IPS DF 6.9 (cell line): ENCODE results near the gene PEX7.
"Not testable (repeated sequence)": the region's sequence is repeated elsewhere in the genome, so short reads cannot be mapped to it uniquely, and the experiment has no call there.

Experiments used
- DNase-seq: peaks from one replicate; pipeline ENCODE4 v3.0.0-alpha.2; 2013; ENCODE audit warnings: low read depth, low spot score
- H3K27ac ChIP-seq: one replicate; pipeline ENCODE4 v1.5.1; 2013; ENCODE audit warnings: low read length, control low read depth
- H3K27me3 ChIP-seq: 2 replicates; pipeline ENCODE4 v1.6.1; 2013; ENCODE audit warnings: mild to moderate bottlenecking, low read length; ENCODE audit not compliant: control insufficient read depth, insufficient read depth
- H3K36me3 ChIP-seq: 2 replicates; pipeline ENCODE4 v1.6.1; 2013; ENCODE audit warnings: low read length; ENCODE audit not compliant: control insufficient read depth, insufficient read depth
- H3K4me1 ChIP-seq: 2 replicates; pipeline ENCODE4 v1.6.1; 2013; ENCODE audit warnings: low read length; ENCODE audit not compliant: control insufficient read depth, insufficient read depth
- H3K4me3 ChIP-seq: 2 replicates; pipeline ENCODE4 v1.5.1; 2013; ENCODE audit warnings: mild to moderate bottlenecking, low read length
- H3K9me3 ChIP-seq: 2 replicates; pipeline ENCODE4 v1.6.1; 2013; ENCODE audit warnings: low read length, inconsistent platforms; ENCODE audit not compliant: control insufficient read depth, insufficient read depth
- WGBS: extraction: QIAGEN DNeasy Blood & Tissue Kit; methylation state at CpG from one replicate; pipeline ENCODE4 v1.1.7; 2013; ENCODE audit warnings: mixed read lengths, missing lambda C conversion rate; ENCODE audit not compliant: insufficient read length, insufficient coverage; 5-methylcytosine and 5-hydroxymethylcytosine counted together

Gene PEX7

GRCh38 chr6:136782021-136782770 lies 40.2 kb upstream of the PEX7 start:
- no peaks in the 10 kb centered on the region for H3K27me3 ChIP-seq
- H3K4me1 ChIP-seq: no peaks in the 10 kb centered on the region
- DNase-seq: no peak
- no peaks in the 10 kb centered on the region for H3K9me3 ChIP-seq
- no CpG with 5 or more reads among the region's 1 CpG for WGBS
- H3K36me3 ChIP-seq: no peaks in the 10 kb centered on the region
- H3K4me3 ChIP-seq: no peak overlapping the region
- H3K27ac ChIP-seq: no peak overlapping the region

GRCh38 chr6:136783021-136783420 lies 39.4 kb upstream of the PEX7 start:
- Histone ChIP-seq H3K27me3 (no peaks in the 10 kb centered on the region), H3K4me1 (no peaks in the 10 kb centered on the region), H3K27ac (no peak overlapping the region), H3K9me3 (no peaks in the 10 kb centered on the region), H3K36me3 (no peaks in the 10 kb centered on the region), H3K4me3 (no peak overlapping the region)
- DNase-seq: no peak
- no CpG with 5 or more reads among the region's 6 CpGs for WGBS

GRCh38 chr6:136783495-136784270 lies 38.7 kb upstream of the PEX7 start:
- Histone ChIP-seq H3K27ac (no peak overlapping the region), H3K27me3 (no peaks in the 10 kb centered on the region), H3K4me3 (no peak overlapping the region), H3K9me3 (no peaks in the 10 kb centered on the region), H3K4me1 (no peaks in the 10 kb centered on the region), H3K36me3 (no peaks in the 10 kb centered on the region)
- no peak for DNase-seq
- WGBS: no CpG with 5 or more reads among the region's 9 CpGs

GRCh38 chr6:136784271-136784664 lies 38.1 kb upstream of the PEX7 start:
- Histone ChIP-seq H3K4me1 (no peaks in the 10 kb centered on the region), H3K27me3 (no peaks in the 10 kb centered on the region), H3K27ac (no peak overlapping the region), H3K9me3 (no peaks in the 10 kb centered on the region), H3K4me3 (no peak overlapping the region), H3K36me3 (no peaks in the 10 kb centered on the region)
- no peak for DNase-seq
- no CpG with 5 or more reads among the region's 8 CpGs for WGBS

GRCh38 chr6:136784910-136785746 lies 37.3 kb upstream of the PEX7 start:
- DNase-seq: no peak
- H3K27ac ChIP-seq: no peak overlapping the region
- no peak overlapping the region for H3K4me3 ChIP-seq
- no peaks in the 10 kb centered on the region for H3K36me3 ChIP-seq
- no peaks in the 10 kb centered on the region for H3K9me3 ChIP-seq
- H3K4me1 ChIP-seq: no peaks in the 10 kb centered on the region
- no peaks in the 10 kb centered on the region; the same call in 1 of the 2 replicates for H3K27me3 ChIP-seq
- WGBS: no CpG with 5 or more reads among the region's 10 CpGs

GRCh38 chr6:136786658-136787057 lies 35.7 kb upstream of the PEX7 start:
- DNase-seq: no peak
- Histone ChIP-seq H3K27me3 (peaks cover 8% of the 10 kb centered on the region), H3K4me3 (no peak overlapping the region), H3K27ac (no peak overlapping the region), H3K4me1 (peaks cover 1% of the 10 kb centered on the region; the same call in 1 of the 2 replicates), H3K36me3 (no peaks in the 10 kb centered on the region), H3K9me3 (no peaks in the 10 kb centered on the region)
- WGBS: no CpG with 5 or more reads among the region's 6 CpGs

- WGBS: no CpG with 5 or more reads among the region's 4 CpGs
- no peaks in the 10 kb centered on the region for H3K36me3 ChIP-seq
- H3K27ac ChIP-seq: no peak overlapping the region
- no peak for DNase-seq
- H3K4me1 ChIP-seq: peaks cover 2% of the 10 kb centered on the region; the same call in 1 of the 2 replicates
- no peak overlapping the region for H3K4me3 ChIP-seq
- no peaks in the 10 kb centered on the region for H3K9me3 ChIP-seq
- peaks cover 9% of the 10 kb centered on the region for H3K27me3 ChIP-seq
Observed at GRCh38 chr6:136787726-136788068, 34.7 kb upstream of the PEX7 start.

GRCh38 chr6:136788069-136788902 lies 34.1 kb upstream of the PEX7 start:
- no CpG with 5 or more reads among the region's 7 CpGs for WGBS
- Histone ChIP-seq H3K9me3 (no peaks in the 10 kb centered on the region), H3K4me3 (no peak overlapping the region), H3K36me3 (no peaks in the 10 kb centered on the region), H3K4me1 (peaks cover 2% of the 10 kb centered on the region; the same call in 1 of the 2 replicates), H3K27ac (no peak overlapping the region), H3K27me3 (peaks cover 9% of the 10 kb centered on the region)
- no peak for DNase-seq

- H3K27ac ChIP-seq, H3K4me1 ChIP-seq, H3K36me3 ChIP-seq, H3K4me3 ChIP-seq, H3K27me3 ChIP-seq, H3K9me3 ChIP-seq, DNase-seq: not testable (repeated sequence)
- no CpG with 5 or more reads among the region's 3 CpGs for WGBS
Observed at GRCh38 chr6:136789440-136789839, 33.0 kb upstream of the PEX7 start.
